Measurements from ENCODE around the gene GPX1. TPM values are rescaled to one million over a fixed set of nuclear protein-coding genes. Genes with fewer than 3 reads are reported as not detected.

The GPX1 gene
- total RNA-seq, 1 experiment from 2014 or later: 253 TPM

DNA sequence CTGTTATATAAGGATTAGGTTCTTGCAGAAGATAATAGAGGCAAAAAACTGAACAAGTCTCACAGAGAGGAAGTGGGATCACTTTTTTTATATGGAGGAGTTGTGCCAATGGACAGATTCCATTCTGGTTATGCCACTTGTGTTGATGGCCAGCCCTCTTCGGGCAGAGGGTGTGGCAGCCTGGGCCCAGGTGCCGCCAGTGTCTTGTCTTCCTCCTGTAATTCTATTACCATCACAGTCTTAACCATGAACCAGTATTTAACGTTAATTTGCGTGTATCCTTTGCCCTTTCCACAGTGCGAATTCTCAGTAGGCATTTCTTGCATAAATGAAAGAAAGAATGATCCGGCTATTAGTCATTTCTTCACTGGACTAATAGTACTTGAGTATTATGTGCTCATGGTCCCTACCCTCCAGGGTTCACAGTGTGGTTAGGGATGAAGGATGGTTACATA is 11.3 kb downstream of the GPX1 start:
- H3K4me2 ChIP-seq (ENCODE audit: insufficient read depth, insufficient read length, low read length): no peak overlapping the region
- no peaks in the 10 kb centered on the region for H3K27me3 Mint-ChIP-seq (ENCODE audit: low read depth)
- no peak overlapping the region for H2AFZ ChIP-seq (ENCODE audit: low read length)
- no peak overlapping the region for H4K5ac ChIP-seq (ENCODE audit: insufficient read length, low read depth, low read length)
- no peak overlapping the region for H4K8ac ChIP-seq (replicated peaks; ENCODE audit: insufficient read length, low read depth, low read length)
- no peak overlapping the region for H3K4me3 Mint-ChIP-seq
- H3K18ac ChIP-seq (ENCODE audit: insufficient read length, low read depth, low read length): no peak overlapping the region
- H3K23ac ChIP-seq (ENCODE audit: insufficient read length, low read depth, low read length): no peak overlapping the region
- no peak overlapping the region; a peak in 1 of 7 replicates for H3K27ac Mint-ChIP-seq
- no peak overlapping the region for H3T11ph ChIP-seq (ENCODE audit: low read length)
- no peak overlapping the region for H2BK5ac ChIP-seq (ENCODE audit: insufficient read length, low read length)
- H2BK12ac ChIP-seq (ENCODE audit: insufficient read length, low read depth, low read length): no peak overlapping the region
- no peaks in the 10 kb centered on the region for H3K27me3 ChIP-seq (ENCODE audit: insufficient read depth, low read length)
- no peak overlapping the region for H2AK5ac ChIP-seq (ENCODE audit: insufficient read length, low read length)
- no peak for DNase-seq
- no peak overlapping the region for H4K91ac ChIP-seq (ENCODE audit: insufficient read length, low read depth, low read length)
- no peaks in the 10 kb centered on the region for H3K9me3 ChIP-seq (ENCODE audit: control insufficient read depth, low read depth, low read length)
- H2BK15ac ChIP-seq (ENCODE audit: low read depth, low read length): no peak overlapping the region
- H3K56ac ChIP-seq (ENCODE audit: insufficient read length, low read depth, low read length): no peak overlapping the region
- no peak overlapping the region for H2BK20ac ChIP-seq (ENCODE audit: low read depth, low read length, poor library complexity, severe bottlenecking)
- H2BK120ac ChIP-seq (ENCODE audit: low read depth, low read length, poor library complexity, severe bottlenecking): no peak overlapping the region
- no peaks in the 10 kb centered on the region for H3K79me2 ChIP-seq (ENCODE audit: insufficient read depth, low read length)
- H3K23me2 ChIP-seq (ENCODE audit: insufficient read length, low read depth, low read length, poor library complexity, severe bottlenecking): no peaks in the 10 kb centered on the region
- no peaks in the 10 kb centered on the region for H3K79me1 ChIP-seq (ENCODE audit: insufficient read depth, low read depth, low read length, poor library complexity, severe bottlenecking)
- no peak overlapping the region for H3K14ac ChIP-seq (ENCODE audit: insufficient read depth, low read length)
- peaks cover 2% of the 10 kb centered on the region in 2 experiments; a peak in 3 of 4 replicates for H3K4me1 Mint-ChIP-seq
- no peaks in the 10 kb centered on the region for H3K4me1 ChIP-seq (ENCODE audit: insufficient read depth, low read length)
- H4K20me1 ChIP-seq (ENCODE audit: control insufficient read depth, insufficient read depth, insufficient read length): no peaks in the 10 kb centered on the region
- H3K4ac ChIP-seq (ENCODE audit: low read depth, low read length): no peak overlapping the region
- H3K36me3 Mint-ChIP-seq (ENCODE audit: insufficient read depth in 1 of 3, low read depth in 3 of 3): no peaks in the 10 kb centered on the region
- no peak overlapping the region for H3K27ac ChIP-seq (ENCODE audit: insufficient read length, low read depth, low read length)
- H3K9me3 Mint-ChIP-seq: no peaks in the 10 kb centered on the region; a peak in 1 of 5 replicates
- WGBS (ENCODE audit: extremely low coverage, insufficient read length, low lambda C conversion rate): no CpG with 5 or more reads among the region's 6 CpGs
- no peak for TF ChIP-seq CTCF (conservative IDR thresholded peaks at IDR 0.05)
- H3K9ac ChIP-seq (ENCODE audit: extremely low read depth, insufficient read length, low read length): no peak overlapping the region
